ENCODE data around the gene WDR89.
"Not testable (repeated sequence)": the region's sequence is repeated elsewhere in the genome, so short reads cannot be mapped to it uniquely, and the experiment has no call there.

Gene WDR89

GRCh38 chr14:63636094-63636635 lies 5.5 kb downstream of the WDR89 start:
- not testable (repeated sequence) for H3K36me3 ChIP-seq (ENCODE audit: control insufficient read depth in 5 of 5, insufficient read depth in 5 of 5, low read length in 5 of 5)

GRCh38 chr14:63633801-63634200 lies 7.9 kb downstream of the WDR89 start:
- Histone ChIP-seq H3K4me3 (ENCODE audit: low read depth in 1 of 5, low read length in 5 of 5) (no peak overlapping the region), H3K36me3 (ENCODE audit: control insufficient read depth in 5 of 5, insufficient read depth in 5 of 5, low read length in 5 of 5) (peaks cover 0 to 3% (median 0%) of the 10 kb centered on the region in 5 donors), H3K27ac (ENCODE audit: low read depth, low read length) (no peak overlapping the region), H3K9ac (ENCODE audit: low read length in 5 of 5) (no peak overlapping the region), H3K4me1 (ENCODE audit: control insufficient read depth in 5 of 5, insufficient read depth in 5 of 5, low read length in 5 of 5) (no peaks in the 10 kb centered on the region), H3K9me3 (ENCODE audit: control insufficient read depth in 5 of 5, low read length in 5 of 5) (peaks cover 0 to 4% (median 2%) of the 10 kb centered on the region in 5 donors), H3K27me3 (ENCODE audit: control insufficient read depth in 5 of 5, insufficient read depth in 4 of 5, low read length in 5 of 5) (no peaks in the 10 kb centered on the region)

More at GRCh38 chr14:63636094-63636635, 5.5 kb downstream of the WDR89 start:
- not testable (repeated sequence) for H3K4me1 ChIP-seq (ENCODE audit: control insufficient read depth in 5 of 5, insufficient read depth in 5 of 5, low read length in 5 of 5); H3K9me3 ChIP-seq (ENCODE audit: control insufficient read depth in 5 of 5, low read length in 5 of 5); H3K9ac ChIP-seq (ENCODE audit: low read length in 5 of 5); H3K27ac ChIP-seq (ENCODE audit: low read depth, low read length); H3K27me3 ChIP-seq (ENCODE audit: control insufficient read depth in 5 of 5, insufficient read depth in 4 of 5, low read length in 5 of 5); H3K4me3 ChIP-seq (ENCODE audit: low read depth in 1 of 5, low read length in 5 of 5)

GRCh38 chr14:63632932-63633514 lies 8.6 kb downstream of the WDR89 start:
- peaks cover 0 to 4% (median 2%) of the 10 kb centered on the region in 5 donors for H3K9me3 ChIP-seq (ENCODE audit: control insufficient read depth in 5 of 5, low read length in 5 of 5)
- no peaks in the 10 kb centered on the region for H3K4me1 ChIP-seq (ENCODE audit: control insufficient read depth in 5 of 5, insufficient read depth in 5 of 5, low read length in 5 of 5)
- no peaks in the 10 kb centered on the region for H3K27me3 ChIP-seq (ENCODE audit: control insufficient read depth in 5 of 5, insufficient read depth in 4 of 5, low read length in 5 of 5)
- peaks cover 0 to 3% (median 0%) of the 10 kb centered on the region in 5 donors for H3K36me3 ChIP-seq (ENCODE audit: control insufficient read depth in 5 of 5, insufficient read depth in 5 of 5, low read length in 5 of 5)
- no peak overlapping the region for H3K27ac ChIP-seq (ENCODE audit: low read depth, low read length)
- H3K4me3 ChIP-seq (ENCODE audit: low read depth in 1 of 5, low read length in 5 of 5): no peak overlapping the region
- H3K9ac ChIP-seq (ENCODE audit: low read length in 5 of 5): no peak overlapping the region

- no peaks in the 10 kb centered on the region for H3K9me3 ChIP-seq (ENCODE audit: control insufficient read depth in 5 of 5, low read length in 5 of 5)
- H3K4me1 ChIP-seq (ENCODE audit: control insufficient read depth in 5 of 5, insufficient read depth in 5 of 5, low read length in 5 of 5): no peaks in the 10 kb centered on the region
- H3K27ac ChIP-seq (ENCODE audit: low read depth, low read length): no peak overlapping the region
- no peak overlapping the region for H3K4me3 ChIP-seq (ENCODE audit: low read depth in 1 of 5, low read length in 5 of 5)
- H3K36me3 ChIP-seq (ENCODE audit: control insufficient read depth in 5 of 5, insufficient read depth in 5 of 5, low read length in 5 of 5): peaks cover 0 to 6% (median 3%) of the 10 kb centered on the region in 5 donors
- no peak overlapping the region for H3K9ac ChIP-seq (ENCODE audit: low read length in 5 of 5)
- no peaks in the 10 kb centered on the region for H3K27me3 ChIP-seq (ENCODE audit: control insufficient read depth in 5 of 5, insufficient read depth in 4 of 5, low read length in 5 of 5)
Measured at GRCh38 chr14:63624701-63625100, 17.0 kb downstream of the WDR89 start.

GRCh38 chr14:63624203-63624602 lies 17.5 kb downstream of the WDR89 start:
- Histone ChIP-seq H3K4me1 (ENCODE audit: control insufficient read depth in 5 of 5, insufficient read depth in 5 of 5, low read length in 5 of 5) (no peaks in the 10 kb centered on the region), H3K36me3 (ENCODE audit: control insufficient read depth in 5 of 5, insufficient read depth in 5 of 5, low read length in 5 of 5) (peaks cover 0 to 6% (median 3%) of the 10 kb centered on the region in 5 donors), H3K4me3 (ENCODE audit: low read depth in 1 of 5, low read length in 5 of 5) (no peak overlapping the region), H3K27ac (ENCODE audit: low read depth, low read length) (no peak overlapping the region), H3K27me3 (ENCODE audit: control insufficient read depth in 5 of 5, insufficient read depth in 4 of 5, low read length in 5 of 5) (no peaks in the 10 kb centered on the region), H3K9ac (ENCODE audit: low read length in 5 of 5) (no peak overlapping the region), H3K9me3 (ENCODE audit: control insufficient read depth in 5 of 5, low read length in 5 of 5) (no peaks in the 10 kb centered on the region)

- not testable (repeated sequence) for H3K27me3 ChIP-seq (ENCODE audit: control insufficient read depth in 5 of 5, insufficient read depth in 4 of 5, low read length in 5 of 5); H3K27ac ChIP-seq (ENCODE audit: low read depth, low read length); H3K4me3 ChIP-seq (ENCODE audit: low read depth in 1 of 5, low read length in 5 of 5); H3K9ac ChIP-seq (ENCODE audit: low read length in 5 of 5); H3K9me3 ChIP-seq (ENCODE audit: control insufficient read depth in 5 of 5, low read length in 5 of 5); H3K36me3 ChIP-seq (ENCODE audit: control insufficient read depth in 5 of 5, insufficient read depth in 5 of 5, low read length in 5 of 5); H3K4me1 ChIP-seq (ENCODE audit: control insufficient read depth in 5 of 5, insufficient read depth in 5 of 5, low read length in 5 of 5)
Measured at GRCh38 chr14:63621975-63622374, 19.7 kb downstream of the WDR89 start.

GRCh38 chr14:63616015-63616414 lies 25.7 kb downstream of the WDR89 start:
- H3K4me1 ChIP-seq (ENCODE audit: control insufficient read depth in 5 of 5, insufficient read depth in 5 of 5, low read length in 5 of 5): peaks cover 0 to 6% (median 0%) of the 10 kb centered on the region in 5 donors
- peaks cover 0 to 5% (median 3%) of the 10 kb centered on the region in 5 donors for H3K36me3 ChIP-seq (ENCODE audit: control insufficient read depth in 5 of 5, insufficient read depth in 5 of 5, low read length in 5 of 5)
- H3K4me3 ChIP-seq (ENCODE audit: low read depth in 1 of 5, low read length in 5 of 5): no peak overlapping the region
- H3K27me3 ChIP-seq (ENCODE audit: control insufficient read depth in 5 of 5, insufficient read depth in 4 of 5, low read length in 5 of 5): no peaks in the 10 kb centered on the region
- H3K9me3 ChIP-seq (ENCODE audit: control insufficient read depth in 5 of 5, low read length in 5 of 5): no peaks in the 10 kb centered on the region
- H3K27ac ChIP-seq (ENCODE audit: low read depth, low read length): no peak overlapping the region
- H3K9ac ChIP-seq (ENCODE audit: low read length in 5 of 5): no peak overlapping the region

- no peaks in the 10 kb centered on the region for H3K27me3 ChIP-seq (ENCODE audit: control insufficient read depth in 5 of 5, insufficient read depth in 4 of 5, low read length in 5 of 5)
- no peaks in the 10 kb centered on the region for H3K9me3 ChIP-seq (ENCODE audit: control insufficient read depth in 5 of 5, low read length in 5 of 5)
- peaks cover 0 to 6% (median 0%) of the 10 kb centered on the region in 5 donors for H3K4me1 ChIP-seq (ENCODE audit: control insufficient read depth in 5 of 5, insufficient read depth in 5 of 5, low read length in 5 of 5)
- no peak overlapping the region for H3K4me3 ChIP-seq (ENCODE audit: low read depth in 1 of 5, low read length in 5 of 5)
- H3K27ac ChIP-seq (ENCODE audit: low read depth, low read length): no peak overlapping the region
- no peak overlapping the region for H3K9ac ChIP-seq (ENCODE audit: low read length in 5 of 5)
- H3K36me3 ChIP-seq (ENCODE audit: control insufficient read depth in 5 of 5, insufficient read depth in 5 of 5, low read length in 5 of 5): peaks cover 0 to 5% (median 3%) of the 10 kb centered on the region in 5 donors
Measured at GRCh38 chr14:63614679-63615363, 26.9 kb downstream of the WDR89 start.

GRCh38 chr14:63611078-63611477 lies 30.6 kb downstream of the WDR89 start:
- peaks cover 0 to 5% (median 0%) of the 10 kb centered on the region in 5 donors for H3K36me3 ChIP-seq (ENCODE audit: control insufficient read depth in 5 of 5, insufficient read depth in 5 of 5, low read length in 5 of 5)
- no peaks in the 10 kb centered on the region for H3K9me3 ChIP-seq (ENCODE audit: control insufficient read depth in 5 of 5, low read length in 5 of 5)
- H3K9ac ChIP-seq (ENCODE audit: low read length in 5 of 5): no peak overlapping the region
- H3K27me3 ChIP-seq (ENCODE audit: control insufficient read depth in 5 of 5, insufficient read depth in 4 of 5, low read length in 5 of 5): no peaks in the 10 kb centered on the region
- no peak overlapping the region for H3K27ac ChIP-seq (ENCODE audit: low read depth, low read length)
- no peak overlapping the region for H3K4me3 ChIP-seq (ENCODE audit: low read depth in 1 of 5, low read length in 5 of 5)
- peaks cover 0 to 6% (median 0%) of the 10 kb centered on the region in 5 donors for H3K4me1 ChIP-seq (ENCODE audit: control insufficient read depth in 5 of 5, insufficient read depth in 5 of 5, low read length in 5 of 5)

- Histone ChIP-seq H3K4me3 (ENCODE audit: low read depth in 1 of 5, low read length in 5 of 5) (no peak overlapping the region), H3K27ac (ENCODE audit: low read depth, low read length) (no peak overlapping the region), H3K9ac (ENCODE audit: low read length in 5 of 5) (no peak overlapping the region), H3K4me1 (ENCODE audit: control insufficient read depth in 5 of 5, insufficient read depth in 5 of 5, low read length in 5 of 5) (no peaks in the 10 kb centered on the region), H3K27me3 (ENCODE audit: control insufficient read depth in 5 of 5, insufficient read depth in 4 of 5, low read length in 5 of 5) (no peaks in the 10 kb centered on the region), H3K9me3 (ENCODE audit: control insufficient read depth in 5 of 5, low read length in 5 of 5) (no peaks in the 10 kb centered on the region), H3K36me3 (ENCODE audit: control insufficient read depth in 5 of 5, insufficient read depth in 5 of 5, low read length in 5 of 5) (peaks cover 3 to 8% (median 5%) of the 10 kb centered on the region in 5 donors)
Measured at GRCh38 chr14:63605041-63605532, 36.6 kb downstream of the WDR89 start.

Data from subcutaneous abdominal adipose tissue (tissue), 5 donors.